Activated CD8-positive, alpha-beta memory T cell treated with anti-CD3 and anti-CD28 coated beads, Interleukin-2, amount 10 ng/mL, durations not matched to agents 7 days and 5 days (primary cell): Measurements from ENCODE around the gene STYX. TPM values are rescaled to one million over a fixed set of nuclear protein-coding genes. Genes with fewer than 3 reads are reported as not detected.
"Not testable (repeated sequence)": the region's sequence is repeated elsewhere in the genome, so short reads cannot be mapped to it uniquely, and the experiment has no call there.

Experiments used
- ATAC-seq: fragments of 150-1000 bp; cut with Tn5 transposase; one replicate; pipeline ENCODE4 v1.10.0; 2021; ENCODE audit warnings: moderate library complexity
- CTCF ChIA-PET: fragments of 350-600 bp; sonication (Branson Sonifier 250); formaldehyde crosslinking; loops from one replicate; lab custom pipeline; 2021; ENCODE audit warnings: antibody characterized with exemption; lab: Charles Lee
- DNase-seq: peaks from one replicate; pipeline ENCODE4 v3.0.0-alpha.2; 2020
- H3K27ac Mint-ChIP-seq: one replicate; pipeline ENCODE4 v1.8.0; 2021; ENCODE audit warnings: mild to moderate bottlenecking, mixed read lengths
- H3K27me3 Mint-ChIP-seq: one replicate; pipeline ENCODE4 v1.8.0; 2021; ENCODE audit warnings: mixed read lengths
- H3K36me3 Mint-ChIP-seq: one replicate; pipeline ENCODE4 v1.8.0; 2021; ENCODE audit warnings: mild to moderate bottlenecking, mixed read lengths
- H3K4me1 Mint-ChIP-seq: one replicate; pipeline ENCODE4 v1.8.0; 2021; ENCODE audit warnings: mixed read lengths
- H3K4me3 Mint-ChIP-seq: one replicate; pipeline ENCODE4 v1.8.0; 2021; ENCODE audit warnings: mild to moderate bottlenecking, moderate library complexity, mixed read lengths
- H3K9me3 Mint-ChIP-seq: one replicate; pipeline ENCODE4 v1.8.0; 2022; ENCODE audit warnings: low read depth, mixed read lengths
- total RNA-seq, 2 experiments: library from RNA; stranded (reverse); gene quantifications; one replicate each; pipeline ENCODE4 v1.2.3, GENCODE V29; 2021

The STYX gene
- total RNA-seq, 2 experiments from 2014 or later = 18.5 to 20.7 TPM

DNA sequence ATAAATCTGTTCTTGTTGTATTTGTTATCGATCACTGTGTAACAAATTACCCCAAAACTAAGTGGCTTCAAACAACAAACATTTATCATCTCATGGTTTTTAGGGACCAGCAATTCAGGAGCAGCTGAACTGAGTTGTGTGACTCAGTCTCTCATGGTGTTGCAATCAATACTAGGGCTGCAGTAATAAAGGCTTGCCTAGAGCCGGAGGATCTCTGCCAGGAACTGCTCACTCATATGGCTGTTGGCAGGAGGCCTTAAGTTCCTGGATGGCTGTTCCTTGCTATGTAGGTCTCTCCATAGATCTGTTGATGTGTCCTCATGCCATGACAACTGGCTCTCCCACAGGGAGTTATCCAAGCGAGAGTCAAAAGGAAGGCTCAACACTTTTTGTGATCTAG is 26.7 kb upstream of the STYX start:
- DNase-seq = no peak
- Mint-ChIP-seq H3K4me3 (no peak overlapping the region), H3K9me3 (no peaks in the 10 kb centered on the region), H3K27me3 (no peaks in the 10 kb centered on the region), H3K36me3 (peaks cover 4% of the 10 kb centered on the region), H3K4me1 (peaks cover 30% of the 10 kb centered on the region), H3K27ac (no peak overlapping the region)
- CTCF ChIA-PET = no interaction called here
- ATAC-seq = no peak

DNA sequence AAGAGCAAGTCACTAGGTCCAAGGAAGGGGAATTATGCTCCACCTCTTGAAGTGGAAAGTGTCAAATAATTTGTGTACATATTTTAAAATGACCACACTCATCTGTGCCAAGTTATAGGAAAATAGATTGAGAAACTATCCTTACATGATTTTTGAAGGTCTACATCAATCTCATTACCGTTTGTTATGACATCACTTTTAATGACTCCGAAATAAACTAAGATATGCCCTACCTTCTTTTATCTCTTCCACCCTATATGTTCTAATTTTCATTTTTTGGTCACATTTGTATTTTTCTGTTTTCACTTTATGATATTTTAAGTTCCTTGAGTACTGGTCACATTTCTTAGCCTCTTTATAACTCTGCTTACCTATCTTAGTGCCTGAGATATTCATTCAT is 26.3 kb upstream of the STYX start:
- H3K9me3 Mint-ChIP-seq = no peaks in the 10 kb centered on the region
- DNase-seq (no peak), ATAC-seq (no peak)
- H3K4me3 Mint-ChIP-seq = no peak overlapping the region
- H3K27ac Mint-ChIP-seq = no peak overlapping the region
- peaks cover 33% of the 10 kb centered on the region for H3K4me1 Mint-ChIP-seq
- no peaks in the 10 kb centered on the region for H3K27me3 Mint-ChIP-seq
- H3K36me3 Mint-ChIP-seq = peaks cover 7% of the 10 kb centered on the region
- CTCF ChIA-PET = no interaction called here

- H3K4me3 Mint-ChIP-seq = peak overlapping the region; percentile 99
- DNase-seq = peak; percentile 74
- peaks cover 46% of the 10 kb centered on the region for H3K4me1 Mint-ChIP-seq
- H3K9me3 Mint-ChIP-seq = no peaks in the 10 kb centered on the region
- peak; percentile 48 for ATAC-seq
- H3K27ac Mint-ChIP-seq = peak overlapping the region; percentile 89
- CTCF ChIA-PET = interaction anchor here (0.5 to 1.2 kb wide), 2 partner anchors 10 to 56 kb away, joined by 5 to 9 read pairs; partner anchors contain the start of gene ERO1A
- peaks cover 28% of the 10 kb centered on the region for H3K36me3 Mint-ChIP-seq
- H3K27me3 Mint-ChIP-seq = no peaks in the 10 kb centered on the region
These were observed 23.7 kb upstream of the STYX start for GRCh38 chr14:52706286-52706685.

DNA sequence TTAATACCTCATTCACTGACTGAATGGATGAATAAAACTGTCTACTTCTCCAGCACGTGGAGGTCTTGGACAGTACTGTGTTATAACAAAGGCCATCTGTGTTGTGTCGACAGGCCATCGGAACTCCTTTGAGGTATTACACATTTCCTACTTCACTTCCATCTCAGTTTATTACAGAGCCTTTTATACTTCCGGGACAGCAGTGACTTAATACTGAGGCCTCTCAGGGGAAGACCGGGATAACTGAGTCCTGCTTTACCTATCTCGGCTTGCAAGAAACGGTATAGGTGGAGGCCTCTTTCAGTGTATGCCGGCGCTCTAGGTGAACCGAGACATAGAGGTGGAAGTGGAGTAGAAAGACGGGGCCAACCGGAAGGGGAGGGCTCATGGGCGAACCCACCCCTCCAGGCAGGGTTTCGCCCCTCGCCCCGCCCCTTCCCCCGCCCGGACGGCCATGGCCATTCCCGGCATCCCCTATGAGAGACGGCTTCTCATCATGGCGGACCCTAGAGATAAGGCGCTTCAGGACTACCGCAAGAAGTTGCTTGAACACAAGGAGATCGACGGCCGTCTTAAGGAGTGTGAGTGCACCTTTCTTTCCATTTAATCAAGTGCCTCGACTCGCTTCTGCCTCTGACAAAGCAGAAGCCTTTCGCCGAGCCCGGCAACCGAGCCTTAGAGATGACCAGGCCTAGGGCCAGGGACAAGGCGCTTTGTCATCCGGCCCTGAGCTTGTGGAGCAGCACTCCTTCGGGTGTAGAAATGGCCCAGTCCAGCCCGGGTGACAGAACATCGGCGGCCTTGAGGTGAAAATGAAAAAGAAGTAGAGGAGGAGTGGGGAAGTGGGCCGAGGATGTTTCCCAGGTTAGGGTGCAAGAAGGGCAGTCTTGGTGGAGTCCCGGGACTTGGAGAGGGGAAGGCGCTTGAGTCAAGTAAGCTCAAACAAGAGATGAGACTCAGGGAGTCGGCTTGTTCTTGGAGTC is 23.0 kb upstream of the STYX start, which contains the start of gene PSMC6:
TSS of gene PSMC6 (plus strand) at position 477 of the 983 bp plus-strand sequence. CDS start at position 497, 20 bp downstream.
- CTCF ChIA-PET = interaction anchor here (0.8 to 1.2 kb wide), 2 partner anchors 9 to 11 kb away, joined by 3 to 9 read pairs; partner anchors contain the start of gene ERO1A
- Mint-ChIP-seq H3K4me3 (peak within 1 kb of the TSS; percentile 99), H3K36me3 (peaks cover 31% of the 10 kb centered on the region), H3K9me3 (no peaks in the 10 kb centered on the region), H3K27me3 (no peaks in the 10 kb centered on the region), H3K27ac (peak within 1 kb of the TSS; percentile 89), H3K4me1 (peaks cover 46% of the 10 kb centered on the region)
- peak; percentile 97 for DNase-seq
- peak; percentile 98 for ATAC-seq

GRCh38 chr14:52711666-52712065 is 18.3 kb upstream of the STYX start:
- no peaks in the 10 kb centered on the region for H3K9me3 Mint-ChIP-seq
- no peak overlapping the region for H3K4me3 Mint-ChIP-seq
- H3K27ac Mint-ChIP-seq = no peak overlapping the region
- DNase-seq = no peak
- no peaks in the 10 kb centered on the region for H3K27me3 Mint-ChIP-seq
- H3K4me1 Mint-ChIP-seq = peaks cover 37% of the 10 kb centered on the region
- H3K36me3 Mint-ChIP-seq = peaks cover 63% of the 10 kb centered on the region
- no peak for ATAC-seq
- CTCF ChIA-PET = interaction anchor here (0.8 to 2.6 kb wide), 3 partner anchors 8 to 14 kb away, joined by 3 to 7 read pairs (median 4); no protein-coding TSS in a partner anchor

GRCh38 chr14:52716155-52716554 is 13.8 kb upstream of the STYX start:
- Mint-ChIP-seq H3K4me3 (no peak overlapping the region), H3K4me1 (peaks cover 8% of the 10 kb centered on the region), H3K27me3 (no peaks in the 10 kb centered on the region), H3K27ac (no peak overlapping the region), H3K9me3 (no peaks in the 10 kb centered on the region), H3K36me3 (peaks cover 51% of the 10 kb centered on the region)
- ATAC-seq (no peak), DNase-seq (no peak)
- CTCF ChIA-PET = interaction anchor here (1.0 kb wide), 1 partner anchor 9 kb away, joined by 3 read pairs; the partner anchor contains the start of gene PSMC6

DNA sequence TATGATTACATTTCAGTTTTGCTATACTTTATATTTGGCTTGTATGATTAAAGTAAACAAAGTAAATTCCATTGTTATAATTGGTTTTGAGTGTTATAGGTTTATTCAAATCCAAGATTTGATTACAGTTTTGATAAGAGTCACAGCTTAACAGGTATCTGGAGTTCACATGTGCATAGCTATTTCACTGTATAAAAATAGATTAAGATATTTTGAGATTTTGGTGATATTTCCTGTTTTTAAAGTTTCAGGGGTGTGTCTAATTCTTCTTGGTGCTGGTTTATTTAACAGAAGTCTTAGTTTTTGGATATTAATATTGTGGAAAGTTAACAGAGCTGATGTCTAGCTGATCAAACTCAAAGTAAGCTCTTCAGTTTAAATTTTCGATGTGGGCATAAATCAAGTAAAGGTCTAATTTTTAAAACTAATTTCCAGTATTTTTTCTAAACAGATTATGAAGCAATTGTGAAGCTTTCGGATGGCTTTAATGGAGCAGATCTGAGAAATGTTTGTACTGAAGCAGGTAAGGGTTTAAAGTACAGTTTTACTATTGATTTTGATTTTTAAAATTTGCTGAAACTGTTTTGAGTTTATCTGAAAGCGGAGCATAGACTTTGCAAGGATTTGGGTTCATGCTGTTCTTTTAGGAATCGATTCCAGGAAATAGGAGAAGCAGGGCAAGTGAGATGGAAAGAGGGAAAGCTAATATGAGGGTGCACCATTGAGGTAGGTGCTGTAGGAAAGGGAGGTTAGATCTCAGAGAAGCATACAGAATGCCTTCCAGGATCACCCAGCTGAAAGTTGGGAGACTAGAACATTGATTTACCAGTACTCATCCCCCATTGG is 6.2 kb upstream of the STYX start:
- peaks cover 44% of the 10 kb centered on the region for H3K36me3 Mint-ChIP-seq
- peak overlapping the region; percentile 13 for H3K27ac Mint-ChIP-seq
- CTCF ChIA-PET = interaction anchor here (0.7 to 1.1 kb wide), 2 partner anchors 12 kb away, joined by 3 to 4 read pairs; no protein-coding TSS in a partner anchor

DNA sequence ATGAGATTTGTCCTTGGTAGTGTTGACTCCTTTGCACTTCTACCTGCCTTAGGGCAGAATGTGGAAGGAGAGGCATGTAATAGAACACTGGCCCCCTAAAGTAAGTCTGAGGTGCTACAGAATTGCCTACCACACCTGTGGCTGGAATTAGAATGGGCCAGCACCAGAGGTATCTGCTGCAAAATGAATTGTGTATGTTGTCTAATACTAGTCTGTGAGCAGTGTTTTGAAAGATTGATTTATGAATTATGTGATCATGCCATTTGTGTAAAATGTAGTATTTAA is 5.7 kb upstream of the STYX start:
- Mint-ChIP-seq H3K9me3 (no peaks in the 10 kb centered on the region), H3K27ac (no peak overlapping the region), H3K36me3 (peaks cover 42% of the 10 kb centered on the region), H3K27me3 (no peaks in the 10 kb centered on the region), H3K4me1 (peaks cover 10% of the 10 kb centered on the region), H3K4me3 (no peak overlapping the region)
- CTCF ChIA-PET = interaction anchor here (0.7 to 1.1 kb wide), 2 partner anchors 12 kb away, joined by 3 to 4 read pairs; no protein-coding TSS in a partner anchor
- no peak for ATAC-seq
- no peak for DNase-seq

More for the DNA sequence above, 6.2 kb upstream of the STYX start:
- no peaks in the 10 kb centered on the region for H3K27me3 Mint-ChIP-seq
- DNase-seq = no peak
- H3K9me3 Mint-ChIP-seq = no peaks in the 10 kb centered on the region
- H3K4me1 Mint-ChIP-seq = peaks cover 10% of the 10 kb centered on the region
- ATAC-seq = no peak
- H3K4me3 Mint-ChIP-seq = no peak overlapping the region

- not testable (repeated sequence) for H3K4me3 Mint-ChIP-seq, ATAC-seq, H3K27ac Mint-ChIP-seq, DNase-seq, H3K9me3 Mint-ChIP-seq, H3K27me3 Mint-ChIP-seq
- Mint-ChIP-seq H3K36me3 (peaks cover 29% of the 10 kb centered on the region), H3K4me1 (peaks cover 16% of the 10 kb centered on the region)
- CTCF ChIA-PET = interaction anchor here (1.4 to 3.5 kb wide), 2 partner anchors 10 to 15 kb away, joined by 3 to 15 read pairs; no protein-coding TSS in a partner anchor
These were observed 2.5 kb upstream of the STYX start for GRCh38 chr14:52727509-52727908.

DNA sequence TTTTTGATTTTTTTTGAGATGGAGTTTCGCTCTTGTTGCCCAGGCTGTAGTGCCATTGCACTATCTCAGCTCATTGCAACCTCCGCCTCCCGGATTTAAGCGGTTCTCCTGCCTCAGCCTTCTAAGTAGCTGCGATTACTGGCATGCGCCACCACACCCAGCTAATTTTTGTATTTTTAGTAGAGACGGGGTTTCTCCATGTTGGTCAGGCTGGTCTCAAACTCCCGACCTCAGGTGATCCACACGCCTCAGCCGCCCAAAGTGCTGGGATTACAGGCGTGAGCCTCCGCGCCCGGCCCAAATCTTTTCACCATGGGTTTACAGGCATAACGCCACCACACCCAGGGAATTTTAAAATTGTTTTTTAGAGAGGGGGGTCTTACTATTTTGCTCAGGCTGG is 931 bp upstream of the STYX start:
- not testable (repeated sequence) for ATAC-seq, H3K27ac Mint-ChIP-seq, DNase-seq, H3K27me3 Mint-ChIP-seq, H3K4me3 Mint-ChIP-seq, H3K9me3 Mint-ChIP-seq
- H3K36me3 Mint-ChIP-seq = peaks cover 32% of the 10 kb centered on the region
- H3K4me1 Mint-ChIP-seq = peaks cover 21% of the 10 kb centered on the region
- CTCF ChIA-PET = interaction anchor here (0.7 to 3.5 kb wide), 2 partner anchors 12 to 13 kb away, joined by 3 to 15 read pairs; no protein-coding TSS in a partner anchor

DNA sequence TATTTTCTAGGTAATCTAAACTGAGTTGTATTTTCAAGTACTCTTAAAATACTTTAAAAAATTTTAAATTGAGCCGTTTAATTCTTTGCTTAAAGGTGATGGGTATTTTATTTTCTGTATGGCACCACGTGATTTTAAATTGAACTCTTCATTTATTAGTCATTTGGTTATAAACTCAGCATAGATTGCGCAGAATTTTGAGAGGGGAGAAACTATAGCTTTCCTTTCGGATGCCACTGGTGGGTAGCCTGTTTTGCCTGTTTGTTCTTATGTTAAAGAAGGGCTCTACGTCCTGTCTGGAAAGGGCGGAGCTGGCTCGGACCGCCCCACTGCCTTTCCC is 411 bp upstream of the STYX start:
- no peak for DNase-seq
- Mint-ChIP-seq H3K4me3 (peak overlapping the region; percentile 96), H3K27me3 (no peaks in the 10 kb centered on the region), H3K27ac (peak overlapping the region; percentile 89), H3K9me3 (no peaks in the 10 kb centered on the region), H3K4me1 (peaks cover 26% of the 10 kb centered on the region), H3K36me3 (peaks cover 34% of the 10 kb centered on the region)
- CTCF ChIA-PET = interaction anchor here (0.7 to 3.5 kb wide), 5 partner anchors 12 to 430 kb away, joined by 3 to 15 read pairs (median 3); partner anchors contain the start of gene ERO1A
- ATAC-seq = no peak

- Mint-ChIP-seq H3K36me3 (peaks cover 31% of the 10 kb centered on the region), H3K4me3 (peak overlapping the region; percentile 96), H3K4me1 (peaks cover 29% of the 10 kb centered on the region), H3K9me3 (no peaks in the 10 kb centered on the region), H3K27me3 (no peaks in the 10 kb centered on the region), H3K27ac (peak overlapping the region; percentile 89)
- DNase-seq = no peak
- ATAC-seq = no peak
- CTCF ChIA-PET = interaction anchor here (2.1 kb wide), 1 partner anchor 11 kb away, joined by 7 read pairs; no protein-coding TSS in a partner anchor
These were observed 744 bp downstream of the STYX start for GRCh38 chr14:52730709-52731111.

DNA sequence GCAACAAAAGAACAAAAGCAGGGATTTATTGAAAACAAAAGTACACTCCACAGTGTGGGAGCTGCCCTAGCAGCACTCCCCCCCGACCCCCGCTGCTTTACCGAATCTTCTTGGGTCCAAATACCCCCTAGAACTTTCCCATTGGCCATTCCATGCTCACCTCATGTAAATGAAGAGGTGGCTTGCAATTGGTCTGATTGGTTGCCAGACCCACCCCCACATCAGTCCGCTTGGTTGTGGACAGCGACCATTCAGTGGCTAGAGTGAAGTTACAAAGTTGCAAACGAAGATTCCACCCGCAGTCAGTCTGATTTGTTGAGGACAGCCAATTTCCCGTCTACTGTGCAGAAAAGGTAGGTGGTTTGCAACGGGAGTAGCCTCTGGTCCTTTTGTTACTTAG is 3.9 kb downstream of the STYX start:
- peaks cover 31% of the 10 kb centered on the region for H3K36me3 Mint-ChIP-seq
- no peak overlapping the region for H3K27ac Mint-ChIP-seq
- H3K9me3 Mint-ChIP-seq = no peaks in the 10 kb centered on the region
- H3K27me3 Mint-ChIP-seq = no peaks in the 10 kb centered on the region
- CTCF ChIA-PET = no interaction called here
- H3K4me3 Mint-ChIP-seq = no peak overlapping the region
- peaks cover 45% of the 10 kb centered on the region for H3K4me1 Mint-ChIP-seq
- DNase-seq = no peak
- no peak for ATAC-seq
